Measurements from ENCODE around the gene CSMD2.

DNA sequence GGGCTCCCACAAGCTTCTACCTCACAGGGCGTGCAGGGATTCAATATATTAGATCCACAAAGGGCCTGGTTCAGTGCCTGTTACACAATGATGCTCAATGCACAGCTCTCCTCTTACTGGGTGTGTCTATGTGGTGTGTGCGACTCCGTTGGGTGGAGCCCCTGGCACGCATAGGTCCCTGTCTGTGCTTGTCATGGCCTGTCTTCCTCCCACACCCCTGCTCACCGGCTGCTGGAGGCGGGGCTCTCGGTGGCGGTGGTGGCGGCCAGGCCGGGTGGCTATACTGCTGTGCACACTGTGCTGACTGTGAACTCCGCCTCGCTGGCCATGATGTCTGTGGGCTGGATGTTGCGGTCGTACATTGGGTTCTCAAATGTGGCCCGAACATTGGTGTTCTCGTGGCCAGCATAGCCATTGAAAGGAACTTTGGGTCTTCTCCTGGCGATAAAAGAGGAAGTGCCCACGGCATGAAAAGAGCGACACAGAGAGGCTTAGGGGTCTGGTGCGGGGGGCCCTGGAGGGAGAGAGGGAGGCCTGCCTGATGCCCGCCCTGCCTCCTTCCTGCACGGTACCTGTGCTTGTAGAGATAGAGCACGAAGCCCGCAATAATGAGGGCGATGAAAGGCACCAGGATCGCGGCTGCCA, 645.7 kb downstream of the CSMD2 start:
- no peak for TF ChIP-seq POLR2A (IDR thresholded peaks at IDR 0.05)
- TF ChIP-seq, protein P1, sequence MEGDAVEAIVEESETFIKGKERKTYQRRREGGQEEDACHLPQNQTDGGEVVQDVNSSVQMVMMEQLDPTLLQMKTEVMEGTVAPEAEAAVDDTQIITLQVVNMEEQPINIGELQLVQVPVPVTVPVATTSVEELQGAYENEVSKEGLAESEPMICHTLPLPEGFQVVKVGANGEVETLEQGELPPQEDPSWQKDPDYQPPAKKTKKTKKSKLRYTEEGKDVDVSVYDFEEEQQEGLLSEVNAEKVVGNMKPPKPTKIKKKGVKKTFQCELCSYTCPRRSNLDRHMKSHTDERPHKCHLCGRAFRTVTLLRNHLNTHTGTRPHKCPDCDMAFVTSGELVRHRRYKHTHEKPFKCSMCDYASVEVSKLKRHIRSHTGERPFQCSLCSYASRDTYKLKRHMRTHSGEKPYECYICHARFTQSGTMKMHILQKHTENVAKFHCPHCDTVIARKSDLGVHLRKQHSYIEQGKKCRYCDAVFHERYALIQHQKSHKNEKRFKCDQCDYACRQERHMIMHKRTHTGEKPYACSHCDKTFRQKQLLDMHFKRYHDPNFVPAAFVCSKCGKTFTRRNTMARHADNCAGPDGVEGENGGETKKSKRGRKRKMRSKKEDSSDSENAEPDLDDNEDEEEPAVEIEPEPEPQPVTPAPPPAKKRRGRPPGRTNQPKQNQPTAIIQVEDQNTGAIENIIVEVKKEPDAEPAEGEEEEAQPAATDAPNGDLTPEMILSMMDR (IDR thresholded peaks at IDR 0.05), result no peak
